GM19193 (cell line): ENCODE results near the gene CBR1.

Source experiments
- POLR2A ChIP-seq: IDR thresholded peaks from 4 replicates; pipeline ENCODE4 v1.6.1; 2011; ENCODE audit not compliant: insufficient read depth, insufficient read length; ENCODE audit errors: extremely low read depth

Gene CBR1

GRCh38 chr21:36064085-36064460, 5.8 kb upstream of the CBR1 start:
- TF ChIP-seq POLR2A = no peak

- TF ChIP-seq POLR2A = no peak
Measured at GRCh38 chr21:36065497-36066036, 4.3 kb upstream of the CBR1 start.

- TF ChIP-seq POLR2A = no peak
Measured at GRCh38 chr21:36068748-36069398, 951 bp upstream of the CBR1 start.

- no peak for TF ChIP-seq POLR2A
Measured at GRCh38 chr21:36070999-36071398, 1.2 kb downstream of the CBR1 start.

GRCh38 chr21:36072453-36073162, 2.8 kb downstream of the CBR1 start:
- no peak for TF ChIP-seq POLR2A

GRCh38 chr21:36073181-36073580, 3.4 kb downstream of the CBR1 start:
- TF ChIP-seq POLR2A = no peak

GRCh38 chr21:36075171-36075570, 5.3 kb downstream of the CBR1 start:
- TF ChIP-seq POLR2A = no peak

GRCh38 chr21:36075953-36076352, 6.1 kb downstream of the CBR1 start:
- no peak for TF ChIP-seq POLR2A

GRCh38 chr21:36076878-36077655, 7.2 kb downstream of the CBR1 start:
- no peak for TF ChIP-seq POLR2A

- no peak for TF ChIP-seq POLR2A
Measured at GRCh38 chr21:36077758-36078157, 7.9 kb downstream of the CBR1 start.

- no peak for TF ChIP-seq POLR2A
Measured at GRCh38 chr21:36079010-36079649, 9.3 kb downstream of the CBR1 start.

- TF ChIP-seq POLR2A = no peak
Measured at GRCh38 chr21:36079671-36080070, 9.8 kb downstream of the CBR1 start.

GRCh38 chr21:36080386-36080785, 10.6 kb downstream of the CBR1 start:
- TF ChIP-seq POLR2A = no peak

- no peak for TF ChIP-seq POLR2A
Measured at GRCh38 chr21:36082237-36082664, 12.4 kb downstream of the CBR1 start.
